HepG2 (cell line): ENCODE measurements around the gene ZNF526. TPM values are rescaled to one million over a fixed set of nuclear protein-coding genes. Genes with fewer than 3 reads are reported as not detected.

Experiments
- BRD4 ChIP-seq: sonication (generic); formaldehyde crosslinking; IDR thresholded peaks from 2 replicates; pipeline ENCODE4 v1.4.0; 2020; ENCODE audit warnings: missing genetic modification reagents
- GFI1 ChIP-seq: sonication (generic); formaldehyde crosslinking; IDR thresholded peaks from 2 replicates; pipeline ENCODE4 v1.5.0; 2020; ENCODE audit warnings: missing genetic modification reagents, mild to moderate bottlenecking, borderline replicate concordance
- GLI4 ChIP-seq: sonication (generic); formaldehyde crosslinking; IDR thresholded peaks from 2 replicates; pipeline ENCODE4 v1.5.1; 2020; ENCODE audit warnings: missing genetic modification reagents, mild to moderate bottlenecking, moderate library complexity, borderline replicate concordance
- HHEX ChIP-seq: IDR thresholded peaks from 2 replicates; pipeline ENCODE4 v1.6.1; 2016; ENCODE audit warnings: control low read depth
- NFYC ChIP-seq: IDR thresholded peaks from 2 replicates; pipeline ENCODE4 v1.6.1; 2016; ENCODE audit warnings: missing genetic modification reagents, missing compliant biosample characterization
- NR1H2 ChIP-seq: sonication (generic); formaldehyde crosslinking; IDR thresholded peaks from 2 replicates; pipeline ENCODE4 v1.8.1; 2022; ENCODE audit warnings: low read depth, missing genetic modification reagents, borderline replicate concordance
- NR2F2 ChIP-seq: IDR thresholded peaks from 2 replicates; pipeline ENCODE4 v1.6.1; 2012; ENCODE audit warnings: low read depth, inconsistent platforms, borderline replicate concordance
- ZNF331 ChIP-seq: sonication (generic); formaldehyde crosslinking; IDR thresholded peaks from 2 replicates; pipeline ENCODE4 v1.4.0; 2020; ENCODE audit warnings: missing genetic modification reagents
- ZNF33A ChIP-seq: sonication (generic); formaldehyde crosslinking; IDR thresholded peaks from 2 replicates; pipeline ENCODE4 v1.5.1; 2020; ENCODE audit warnings: missing genetic modification reagents, mild to moderate bottlenecking, moderate library complexity, borderline replicate concordance
- ZNF33B ChIP-seq: sonication (generic); formaldehyde crosslinking; IDR thresholded peaks from 2 replicates; pipeline ENCODE4 v1.5.1; 2020; ENCODE audit warnings: mild to moderate bottlenecking, missing genetic modification reagents
- ZNF772 ChIP-seq: sonication (generic); formaldehyde crosslinking; IDR thresholded peaks from 2 replicates; pipeline ENCODE4 v1.5.0; 2020; ENCODE audit warnings: mild to moderate bottlenecking, missing genetic modification reagents
- ZSCAN9 ChIP-seq: IDR thresholded peaks from 2 replicates; pipeline ENCODE4 v1.6.1; 2016; ENCODE audit warnings: borderline replicate concordance
- polyA plus RNA-seq, 8 experiments: library from polyadenylated mRNA; depleted of rRNA in 3 of 8; stranded (reverse) in 7 of 8; unstranded in 1 of 8; fragments of >200 nt; fragmentation: Illumina TruSeq in 4 of 8; extraction: Trizol in 4 of 8; gene quantifications; 2 replicates each; pipeline versions ENCODE4 v1.2.1 to v1.2.3, GENCODE V29; 2011 to 2016; ENCODE audit warnings: low read depth in 4 of 8, missing spikeins in 1 of 8, mixed read lengths in 1 of 8; ENCODE audit not compliant: insufficient read depth in 1 of 8
- total RNA-seq, 5 experiments: library from RNA; depleted of rRNA; stranded (reverse); fragments of >200 nt; fragmentation: Illumina TruSeq; extraction: Trizol; gene quantifications; 2 replicates each; pipeline ENCODE4 v1.2.3, GENCODE V29; 2016; ENCODE audit warnings: low read depth in 1 of 5
- TF ChIP-seq, protein P1 (sequence below): sonication (generic); formaldehyde crosslinking; IDR thresholded peaks from 2 replicates; pipeline ENCODE4 v1.5.0; 2020; ENCODE audit warnings: mild to moderate bottlenecking, missing genetic modification reagents
- TF ChIP-seq, protein P2 (sequence below): sonication (generic); formaldehyde crosslinking; IDR thresholded peaks from 2 replicates; pipeline ENCODE4 v1.5.0; 2020; ENCODE audit warnings: missing genetic modification reagents
- TF ChIP-seq, protein P3 (sequence below), 2 experiments: sonication (generic) in 1 of 2; formaldehyde crosslinking in 1 of 2; IDR thresholded peaks; 2 replicates each; pipeline versions ENCODE4 v1.6.1 to v1.9.0; 2014 to 2022; ENCODE audit warnings: antibody characterized with exemption in 1 of 2, borderline replicate concordance in 1 of 2, inconsistent platforms in 1 of 2, low read depth in 1 of 2, missing genetic modification reagents in 1 of 2
- TF ChIP-seq, protein P4 (sequence below): sonication (generic); formaldehyde crosslinking; IDR thresholded peaks from 2 replicates; pipeline ENCODE4 v1.8.0; 2022; ENCODE audit warnings: mild to moderate bottlenecking, missing genetic modification reagents, moderate library complexity
- TF ChIP-seq, protein P5 (sequence below): sonication (generic); formaldehyde crosslinking; IDR thresholded peaks from 2 replicates; pipeline ENCODE4 v1.8.1; 2023; ENCODE audit warnings: mild to moderate bottlenecking, missing genetic modification reagents, borderline replicate concordance

Gene ZNF526
- total and polyA plus RNA-seq, 2 of the 13 experiments (the other 11 are each of a cell fraction or from before 2014, with no cell fraction given) = 3.3 to 8.4 TPM

DNA sequence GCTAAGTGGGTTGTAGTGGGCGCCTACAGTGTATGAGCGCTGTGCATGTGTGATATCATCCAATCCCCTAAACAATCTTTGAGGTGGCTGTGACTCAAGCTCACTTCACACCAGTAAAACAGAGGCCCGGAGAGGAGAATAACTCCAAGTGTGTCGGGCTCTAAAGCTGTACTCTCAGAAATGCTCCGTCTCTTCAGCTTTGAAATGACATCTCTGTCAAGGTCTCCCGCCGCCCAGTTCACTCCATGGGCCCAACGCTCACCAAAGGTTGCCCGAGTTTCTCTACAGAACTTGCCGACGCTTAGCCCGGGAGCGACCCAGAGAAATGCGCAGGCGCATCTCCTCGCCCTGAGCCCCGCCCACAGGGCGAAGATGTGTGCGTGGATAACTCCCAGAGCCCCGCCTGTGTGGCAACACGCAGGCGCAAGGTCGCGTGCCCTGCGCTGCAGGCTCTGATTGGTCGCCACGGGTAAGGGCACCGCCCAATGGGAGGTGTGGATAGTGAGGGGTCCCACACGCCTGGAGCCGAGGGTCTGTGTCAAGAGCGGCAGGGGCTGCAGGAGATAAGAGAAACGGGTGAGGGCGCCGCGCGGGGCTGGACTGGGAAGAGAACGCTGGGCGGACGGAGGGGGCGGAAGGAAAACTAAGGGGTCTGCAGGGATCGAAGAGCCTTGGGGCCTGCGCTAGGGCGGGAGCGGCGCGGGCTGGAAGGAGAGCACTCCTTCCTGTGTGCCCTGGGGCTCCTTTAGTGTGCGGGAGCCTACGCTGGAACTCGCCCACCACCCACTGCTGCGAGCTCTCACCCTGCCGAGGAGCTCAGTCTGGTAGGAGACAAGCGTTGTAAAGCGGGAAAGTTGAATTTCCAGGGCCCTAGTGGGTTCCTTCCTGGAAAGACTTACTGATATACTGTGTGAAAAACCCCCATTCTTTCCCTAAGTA lies at the start of gene ZNF526 (continued):
- TF ChIP-seq, protein P1, sequence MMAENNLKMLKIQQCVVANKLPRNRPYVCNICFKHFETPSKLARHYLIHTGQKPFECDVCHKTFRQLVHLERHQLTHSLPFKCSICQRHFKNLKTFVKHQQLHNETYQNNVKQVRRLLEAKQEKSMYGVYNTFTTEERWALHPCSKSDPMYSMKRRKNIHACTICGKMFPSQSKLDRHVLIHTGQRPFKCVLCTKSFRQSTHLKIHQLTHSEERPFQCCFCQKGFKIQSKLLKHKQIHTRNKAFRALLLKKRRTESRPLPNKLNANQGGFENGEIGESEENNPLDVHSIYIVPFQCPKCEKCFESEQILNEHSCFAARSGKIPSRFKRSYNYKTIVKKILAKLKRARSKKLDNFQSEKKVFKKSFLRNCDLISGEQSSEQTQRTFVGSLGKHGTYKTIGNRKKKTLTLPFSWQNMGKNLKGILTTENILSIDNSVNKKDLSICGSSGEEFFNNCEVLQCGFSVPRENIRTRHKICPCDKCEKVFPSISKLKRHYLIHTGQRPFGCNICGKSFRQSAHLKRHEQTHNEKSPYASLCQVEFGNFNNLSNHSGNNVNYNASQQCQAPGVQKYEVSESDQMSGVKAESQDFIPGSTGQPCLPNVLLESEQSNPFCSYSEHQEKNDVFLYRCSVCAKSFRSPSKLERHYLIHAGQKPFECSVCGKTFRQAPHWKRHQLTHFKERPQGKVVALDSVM (CRISPR knock-in tag) = 0 out of 2 replicates have a peak, but pooled peaks have one; percentile 38
- TF ChIP-seq, protein P2, sequence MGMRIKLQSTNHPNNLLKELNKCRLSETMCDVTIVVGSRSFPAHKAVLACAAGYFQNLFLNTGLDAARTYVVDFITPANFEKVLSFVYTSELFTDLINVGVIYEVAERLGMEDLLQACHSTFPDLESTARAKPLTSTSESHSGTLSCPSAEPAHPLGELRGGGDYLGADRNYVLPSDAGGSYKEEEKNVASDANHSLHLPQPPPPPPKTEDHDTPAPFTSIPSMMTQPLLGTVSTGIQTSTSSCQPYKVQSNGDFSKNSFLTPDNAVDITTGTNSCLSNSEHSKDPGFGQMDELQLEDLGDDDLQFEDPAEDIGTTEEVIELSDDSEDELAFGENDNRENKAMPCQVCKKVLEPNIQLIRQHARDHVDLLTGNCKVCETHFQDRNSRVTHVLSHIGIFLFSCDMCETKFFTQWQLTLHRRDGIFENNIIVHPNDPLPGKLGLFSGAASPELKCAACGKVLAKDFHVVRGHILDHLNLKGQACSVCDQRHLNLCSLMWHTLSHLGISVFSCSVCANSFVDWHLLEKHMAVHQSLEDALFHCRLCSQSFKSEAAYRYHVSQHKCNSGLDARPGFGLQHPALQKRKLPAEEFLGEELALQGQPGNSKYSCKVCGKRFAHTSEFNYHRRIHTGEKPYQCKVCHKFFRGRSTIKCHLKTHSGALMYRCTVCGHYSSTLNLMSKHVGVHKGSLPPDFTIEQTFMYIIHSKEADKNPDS (CRISPR knock-in tag) = no peak
- TF ChIP-seq NR2F2 = no peak; the same call in 1 of the 2 replicates
- peak; percentile 75; the same call in 1 of the 2 replicates for TF ChIP-seq ZNF331 (CRISPR knock-in tag)
- TF ChIP-seq, protein P3, sequence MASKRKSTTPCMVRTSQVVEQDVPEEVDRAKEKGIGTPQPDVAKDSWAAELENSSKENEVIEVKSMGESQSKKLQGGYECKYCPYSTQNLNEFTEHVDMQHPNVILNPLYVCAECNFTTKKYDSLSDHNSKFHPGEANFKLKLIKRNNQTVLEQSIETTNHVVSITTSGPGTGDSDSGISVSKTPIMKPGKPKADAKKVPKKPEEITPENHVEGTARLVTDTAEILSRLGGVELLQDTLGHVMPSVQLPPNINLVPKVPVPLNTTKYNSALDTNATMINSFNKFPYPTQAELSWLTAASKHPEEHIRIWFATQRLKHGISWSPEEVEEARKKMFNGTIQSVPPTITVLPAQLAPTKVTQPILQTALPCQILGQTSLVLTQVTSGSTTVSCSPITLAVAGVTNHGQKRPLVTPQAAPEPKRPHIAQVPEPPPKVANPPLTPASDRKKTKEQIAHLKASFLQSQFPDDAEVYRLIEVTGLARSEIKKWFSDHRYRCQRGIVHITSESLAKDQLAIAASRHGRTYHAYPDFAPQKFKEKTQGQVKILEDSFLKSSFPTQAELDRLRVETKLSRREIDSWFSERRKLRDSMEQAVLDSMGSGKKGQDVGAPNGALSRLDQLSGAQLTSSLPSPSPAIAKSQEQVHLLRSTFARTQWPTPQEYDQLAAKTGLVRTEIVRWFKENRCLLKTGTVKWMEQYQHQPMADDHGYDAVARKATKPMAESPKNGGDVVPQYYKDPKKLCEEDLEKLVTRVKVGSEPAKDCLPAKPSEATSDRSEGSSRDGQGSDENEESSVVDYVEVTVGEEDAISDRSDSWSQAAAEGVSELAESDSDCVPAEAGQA (IDR thresholded peaks at IDR 0.05; ENCODE audit: low read depth) = peak; percentile 23; the same call in 1 of the 2 replicates
- TF ChIP-seq, protein P3 (CRISPR knock-in tag; IDR thresholded peaks at IDR 0.05; ENCODE audit: borderline replicate concordance) = no peak
- no peak for TF ChIP-seq BRD4
- TF ChIP-seq ZNF33A (CRISPR knock-in tag) = no peak
- TF ChIP-seq ZNF33B (CRISPR knock-in tag) = 0 out of 2 replicates have a peak, but pooled peaks have one; percentile 68
- TF ChIP-seq, protein P4, sequence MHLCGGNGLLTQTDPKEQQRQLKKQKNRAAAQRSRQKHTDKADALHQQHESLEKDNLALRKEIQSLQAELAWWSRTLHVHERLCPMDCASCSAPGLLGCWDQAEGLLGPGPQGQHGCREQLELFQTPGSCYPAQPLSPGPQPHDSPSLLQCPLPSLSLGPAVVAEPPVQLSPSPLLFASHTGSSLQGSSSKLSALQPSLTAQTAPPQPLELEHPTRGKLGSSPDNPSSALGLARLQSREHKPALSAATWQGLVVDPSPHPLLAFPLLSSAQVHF (CRISPR knock-in tag) = no peak
- TF ChIP-seq GFI1 (CRISPR knock-in tag) = no peak
- TF ChIP-seq ZNF772 (CRISPR knock-in tag) = no peak
- TF ChIP-seq, protein P5, sequence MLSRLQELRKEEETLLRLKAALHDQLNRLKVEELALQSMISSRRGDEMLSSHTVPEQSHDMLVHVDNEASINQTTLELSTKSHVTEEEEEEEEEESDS (CRISPR knock-in tag) = no peak
- peak; percentile 85; the same call in 1 of the 2 replicates for TF ChIP-seq ZSCAN9 (CRISPR knock-in tag)
- TF ChIP-seq NR1H2 (CRISPR knock-in tag) = no peak
- TF ChIP-seq HHEX (CRISPR knock-in tag) = no peak
- TF ChIP-seq GLI4 (CRISPR knock-in tag) = no peak
- TF ChIP-seq NFYC (CRISPR knock-in tag) = peak; percentile 99
